ENCODE measurements around the gene VSTM2B. TPM values are rescaled to one million over a fixed set of nuclear protein-coding genes. Genes with fewer than 3 reads are reported as not detected.
A peak's percentile ranks its signal among the peaks of the same experiment; 100 is the strongest.

VSTM2B gene
- total RNA-seq, 1 experiment from 2014 or later = not detected

- no TSS peak for BruUV-seq (replicated peaks)
- intact Hi-C loops (cut with micrococcal nuclease; ENCODE audit: unreplicated experiment) = no loop called here
- H3K36me3 ChIP-seq (ENCODE audit: low read depth) = no peaks in the 10 kb centered on the region
- H3K4me3 ChIP-seq = no peak overlapping the region
- ChIA-PET CTCF (no interaction called here), POLR2A (ENCODE audit: unreplicated experiment) (no interaction called here)
- no peak overlapping the region for H3K4me2 ChIP-seq
- no peak for DNase-seq
- H3F3A ChIP-seq (ENCODE audit: insufficient read depth, low read depth) = no peaks in the 10 kb centered on the region
- H2AFZ ChIP-seq = no peak overlapping the region
- no peaks in the 10 kb centered on the region for H4K20me1 ChIP-seq (ENCODE audit: insufficient read depth)
- H3K4me1 ChIP-seq (replicated peaks; ENCODE audit: insufficient read depth) = no peaks in the 10 kb centered on the region
- H3K9me2 ChIP-seq (ENCODE audit: insufficient read depth) = no peaks in the 10 kb centered on the region
- no peak for TF ChIP-seq CTCF (conservative IDR thresholded peaks at IDR 0.05)
- H3K27me3 ChIP-seq (ENCODE audit: insufficient read depth, low read depth) = peaks cover 97% of the 10 kb centered on the region
- H3K9me3 ChIP-seq (ENCODE audit: insufficient read depth, low read depth) = no peaks in the 10 kb centered on the region
- no peak overlapping the region for H3K27ac ChIP-seq
- no peaks in the 10 kb centered on the region for H3K79me2 ChIP-seq (ENCODE audit: low read depth)
Observed at GRCh38 chr19:29593869-29594268, 68.1 kb downstream of the VSTM2B start.

- H3K4me2 ChIP-seq = no peak overlapping the region
- no peaks in the 10 kb centered on the region for H3K9me2 ChIP-seq (ENCODE audit: insufficient read depth)
- H3K9me3 ChIP-seq (ENCODE audit: insufficient read depth, low read depth) = no peaks in the 10 kb centered on the region
- no peak overlapping the region for H2AFZ ChIP-seq
- peaks cover 92% of the 10 kb centered on the region for H3K27me3 ChIP-seq (ENCODE audit: insufficient read depth, low read depth)
- no peaks in the 10 kb centered on the region for H3K4me1 ChIP-seq (replicated peaks; ENCODE audit: insufficient read depth)
- H3K36me3 ChIP-seq (ENCODE audit: low read depth) = no peaks in the 10 kb centered on the region
- DNase-seq = no peak
- intact Hi-C loops (cut with micrococcal nuclease; ENCODE audit: unreplicated experiment) = loop anchor here (5.0 kb wide), 2 partner anchors 129 to 1129 kb away; no protein-coding TSS in a partner anchor
- no peaks in the 10 kb centered on the region for H3F3A ChIP-seq (ENCODE audit: insufficient read depth, low read depth)
- TF ChIP-seq EZH2 (IDR thresholded peaks at IDR 0.05; ENCODE audit: low read depth) (no peak), CTCF (conservative IDR thresholded peaks at IDR 0.05) (no peak)
- no peaks in the 10 kb centered on the region for H3K79me2 ChIP-seq (ENCODE audit: low read depth)
- BruUV-seq (replicated peaks) = no TSS peak
- no peak overlapping the region for H3K4me3 ChIP-seq
- POLR2A ChIA-PET (ENCODE audit: unreplicated experiment) = no interaction called here
- CTCF ChIA-PET = no interaction called here
- H4K20me1 ChIP-seq (ENCODE audit: insufficient read depth) = no peaks in the 10 kb centered on the region
- H3K27ac ChIP-seq = no peak overlapping the region
Observed at GRCh38 chr19:29596080-29596727, 70.4 kb downstream of the VSTM2B start.

GRCh38 chr19:29596885-29597525 is 71.2 kb downstream of the VSTM2B start:
- CTCF ChIA-PET = no interaction called here
- no peak for DNase-seq
- Histone ChIP-seq H3K9me3 (ENCODE audit: insufficient read depth, low read depth) (no peaks in the 10 kb centered on the region), H3K27ac (no peak overlapping the region), H2AFZ (no peak overlapping the region), H3F3A (ENCODE audit: insufficient read depth, low read depth) (no peaks in the 10 kb centered on the region), H3K4me2 (no peak overlapping the region), H3K36me3 (ENCODE audit: low read depth) (no peaks in the 10 kb centered on the region), H3K79me2 (ENCODE audit: low read depth) (no peaks in the 10 kb centered on the region), H3K4me3 (no peak overlapping the region), H3K4me1 (replicated peaks; ENCODE audit: insufficient read depth) (no peaks in the 10 kb centered on the region), H3K9me2 (ENCODE audit: insufficient read depth) (no peaks in the 10 kb centered on the region), H4K20me1 (ENCODE audit: insufficient read depth) (no peaks in the 10 kb centered on the region), H3K27me3 (ENCODE audit: insufficient read depth, low read depth) (peaks cover 84% of the 10 kb centered on the region)
- POLR2A ChIA-PET (ENCODE audit: unreplicated experiment) = no interaction called here
- BruUV-seq (replicated peaks) = no TSS peak
- intact Hi-C loops (cut with micrococcal nuclease; ENCODE audit: unreplicated experiment) = loop anchor here (5.0 kb wide), 2 partner anchors 130 to 1130 kb away; no protein-coding TSS in a partner anchor
- TF ChIP-seq CTCF (conservative IDR thresholded peaks at IDR 0.05) (peak; percentile 54), EZH2 (IDR thresholded peaks at IDR 0.05; ENCODE audit: low read depth) (no peak)
